HG02588 (cell line): ENCODE measurements around the gene EFNB2.

ENCODE experiments used
- ATAC-seq: cut with Tn5 transposase; IDR thresholded peaks from one replicate; pipeline ENCODE4 v1.9.1; 2021; ENCODE audit warnings: mild to moderate bottlenecking, moderate library complexity; ENCODE audit not compliant: unreplicated experiment

Gene EFNB2

DNA sequence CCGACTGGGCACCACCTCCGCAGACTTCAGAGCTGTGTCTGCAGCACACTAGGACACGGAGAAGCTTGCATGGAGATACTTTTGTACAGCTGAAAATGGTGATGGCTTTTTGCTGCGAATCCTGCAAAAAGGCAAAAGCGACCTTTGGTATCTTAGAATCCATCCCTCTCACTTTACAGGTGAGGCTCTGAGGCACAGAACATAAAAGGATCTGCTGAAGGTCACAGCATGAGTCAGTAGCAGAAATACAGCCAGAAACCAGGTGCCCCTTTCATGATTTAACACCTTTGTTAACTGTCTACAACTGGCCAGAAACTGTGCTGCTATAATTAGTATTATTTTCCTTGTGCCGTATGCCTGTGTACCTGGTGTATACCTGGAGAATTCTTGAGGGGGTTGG lies 48.3 kb downstream of the EFNB2 start:
- ATAC-seq, result no peak

DNA sequence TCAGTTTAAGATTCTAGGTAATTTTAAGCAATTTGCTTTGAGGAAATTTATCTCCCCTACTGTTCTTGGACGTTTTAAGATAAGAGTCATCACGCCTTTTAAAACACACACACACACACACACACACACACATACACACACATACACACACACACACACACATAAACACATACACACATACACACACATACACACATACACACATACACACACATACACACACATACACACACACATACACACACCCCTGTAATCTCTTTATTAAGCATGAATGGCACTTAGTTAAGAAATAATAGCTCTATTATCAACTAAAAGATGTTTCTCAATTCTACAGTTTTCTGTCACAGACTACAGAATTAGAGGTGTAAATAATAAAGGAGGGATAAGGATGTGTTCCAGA lies 49.2 kb downstream of the EFNB2 start:
- no peak for ATAC-seq

DNA sequence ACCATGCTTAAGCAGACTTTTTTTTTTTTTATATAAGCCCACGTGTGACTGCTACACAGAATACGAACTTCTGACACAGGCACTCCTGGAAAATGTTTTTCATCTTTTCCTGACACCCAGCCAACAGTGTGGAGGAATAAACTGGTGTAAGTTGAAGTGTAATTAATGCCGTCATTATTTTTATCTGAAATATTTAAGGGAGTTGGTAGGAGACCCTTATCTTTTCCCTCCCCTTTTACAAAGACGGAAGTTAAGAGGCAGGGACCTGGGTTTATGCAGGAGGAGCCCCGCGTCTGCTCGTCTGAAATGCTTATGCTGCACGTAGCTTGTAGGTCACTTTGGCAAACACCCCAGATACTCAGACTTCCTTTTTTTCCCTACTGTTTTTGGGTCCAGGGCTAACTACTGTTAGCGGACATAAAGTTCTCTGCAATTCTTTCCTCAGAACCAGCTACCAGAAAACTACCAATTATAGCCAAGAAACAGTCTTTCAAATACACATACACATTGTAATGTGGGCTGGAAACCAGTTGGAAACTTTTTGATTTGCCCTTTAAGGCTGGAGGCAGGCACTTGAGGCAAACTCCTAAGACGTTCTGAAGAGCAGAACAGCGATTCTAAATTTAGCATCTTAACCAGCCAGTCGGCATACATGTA lies 50.8 kb downstream of the EFNB2 start:
- no peak for ATAC-seq

DNA sequence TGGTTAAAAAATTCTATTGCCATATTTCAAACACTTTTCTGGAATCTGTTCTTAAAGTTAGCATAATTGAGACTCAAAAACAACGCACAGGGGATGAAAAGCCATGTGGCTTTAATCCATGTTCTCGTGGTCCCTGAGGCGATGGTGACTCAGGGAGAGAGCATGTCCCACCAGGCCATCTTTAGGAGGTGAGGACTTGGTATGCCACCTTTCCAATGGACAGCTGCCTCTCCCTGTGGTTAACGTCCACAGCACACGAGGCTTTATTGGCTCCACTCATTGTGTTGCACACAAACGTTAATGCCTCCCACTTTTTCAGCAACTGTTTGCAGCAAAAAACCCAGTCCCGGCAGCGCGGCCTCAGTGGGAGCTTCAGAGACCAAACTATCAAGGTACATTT lies 51.4 kb downstream of the EFNB2 start:
- no peak for ATAC-seq

DNA sequence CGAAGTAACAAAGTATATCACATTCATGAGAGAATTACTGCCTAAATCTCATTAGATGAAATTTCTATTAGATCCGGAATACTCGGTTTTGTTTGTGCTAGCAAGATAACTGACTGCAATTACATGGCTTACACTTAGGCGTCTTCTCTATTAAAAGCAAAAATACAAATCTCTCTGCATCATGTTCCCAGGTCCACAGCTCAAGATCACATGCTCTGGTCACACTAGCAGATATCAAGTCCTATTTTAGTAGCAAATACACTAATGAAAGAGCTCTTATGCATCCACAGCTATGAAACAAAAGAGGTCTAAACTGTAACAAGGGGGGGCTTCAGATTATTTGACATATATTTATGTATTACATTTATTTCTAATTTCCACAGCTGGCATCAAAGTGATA lies 53.5 kb downstream of the EFNB2 start:
- ATAC-seq, result no peak

DNA sequence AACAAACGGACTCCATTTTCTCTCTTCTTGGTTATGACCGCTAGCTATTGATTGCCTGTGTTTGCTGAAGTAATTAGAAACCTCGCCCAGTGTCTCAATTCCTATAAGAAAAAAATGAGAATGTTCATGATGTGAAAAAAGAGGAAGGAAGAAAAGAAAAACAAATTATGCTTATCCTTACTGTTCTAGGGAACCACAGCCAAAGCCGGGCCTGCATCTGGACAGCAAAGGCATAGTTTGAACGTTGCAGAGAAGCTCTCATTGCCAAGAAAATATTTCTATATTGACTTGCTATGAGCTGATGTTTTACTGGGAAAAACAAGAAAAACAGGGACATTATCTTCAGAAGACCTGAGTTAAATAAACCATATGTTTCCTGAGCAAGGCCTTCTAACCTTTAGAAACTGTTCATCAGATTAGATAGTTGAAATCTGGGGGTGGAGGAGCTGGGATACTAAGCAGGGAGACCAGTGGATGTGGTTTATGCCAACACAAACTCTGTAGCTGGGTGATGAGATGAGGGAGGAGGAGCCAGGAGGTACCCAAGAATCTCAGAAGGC lies 55.0 kb downstream of the EFNB2 start:
- no peak for ATAC-seq

DNA sequence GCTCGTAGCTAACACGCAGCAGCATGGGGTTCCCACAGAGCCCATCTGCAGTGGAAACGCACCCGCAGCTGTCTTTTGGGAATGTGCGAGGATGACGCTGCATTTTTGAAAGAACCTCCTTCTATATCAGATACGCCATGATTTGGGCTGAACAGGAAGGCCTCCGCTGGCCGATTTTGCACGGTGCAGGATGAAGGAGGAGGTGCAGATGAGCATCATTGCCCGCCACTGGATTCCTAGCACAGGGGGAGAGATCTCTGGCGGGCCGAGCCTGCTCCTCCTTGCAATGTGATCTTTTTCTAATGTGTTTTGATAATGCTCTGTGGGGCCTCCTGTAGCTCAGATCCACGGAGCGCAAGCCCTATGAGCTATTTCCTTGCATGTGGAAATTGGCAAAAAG lies 55.5 kb downstream of the EFNB2 start:
- no peak for ATAC-seq

DNA sequence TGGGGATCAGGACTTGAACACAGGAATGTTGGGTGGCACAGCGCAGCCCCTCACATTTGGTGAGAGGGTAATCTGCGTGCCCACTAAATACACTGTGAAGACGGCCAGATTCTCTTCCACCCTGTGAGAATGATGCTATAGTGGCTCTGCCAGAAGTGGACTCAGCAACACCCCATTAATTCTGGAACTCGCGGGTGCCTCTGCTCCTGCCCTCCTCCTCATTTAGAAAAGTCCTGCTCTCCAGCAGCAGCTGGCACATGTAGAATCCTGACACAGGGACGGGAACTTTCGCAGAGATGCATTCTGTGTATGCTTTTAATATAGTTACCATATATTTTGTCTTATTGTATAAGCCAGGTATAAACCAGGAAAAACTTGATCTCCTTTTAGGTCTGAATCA lies 57.3 kb downstream of the EFNB2 start:
- ATAC-seq, result no peak

DNA sequence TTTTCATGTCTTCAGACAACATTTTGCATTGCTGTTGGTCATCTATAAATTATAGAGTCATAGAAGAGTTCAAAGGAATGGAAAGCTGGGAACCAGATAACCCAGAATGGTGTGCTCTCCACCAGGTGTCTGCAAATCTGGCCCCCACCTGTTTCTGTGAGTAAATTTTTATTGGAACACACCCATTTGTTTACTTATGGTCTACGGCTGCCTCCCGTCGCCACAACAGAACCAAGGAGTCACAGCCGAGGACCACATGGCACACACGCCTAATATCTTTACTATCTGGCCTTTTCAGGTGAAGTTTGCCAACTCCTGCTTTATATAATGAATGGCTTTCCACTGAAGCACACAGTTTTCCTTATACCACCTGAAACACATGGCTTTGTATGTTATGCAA lies 58.2 kb downstream of the EFNB2 start:
- no peak for ATAC-seq

DNA sequence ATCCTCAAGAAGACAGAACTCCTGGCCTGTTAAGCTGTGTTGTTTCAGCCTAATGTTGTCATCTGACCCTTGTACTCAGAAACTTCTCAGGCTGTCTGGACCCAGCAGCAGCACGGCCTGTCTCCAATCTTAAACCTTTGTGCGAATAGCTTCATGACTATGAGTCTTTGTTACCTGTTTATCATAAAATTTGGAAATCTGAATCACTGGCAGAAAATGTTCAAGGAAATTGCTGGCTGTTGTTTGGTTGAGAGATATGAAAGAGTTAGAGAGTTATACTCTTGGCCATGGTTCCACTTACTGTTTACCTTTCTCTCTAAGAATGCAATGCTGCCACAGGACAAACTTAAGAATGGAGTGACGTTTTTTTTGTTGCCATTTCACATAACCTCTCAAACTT lies 59.6 kb downstream of the EFNB2 start:
- ATAC-seq, result no peak

DNA sequence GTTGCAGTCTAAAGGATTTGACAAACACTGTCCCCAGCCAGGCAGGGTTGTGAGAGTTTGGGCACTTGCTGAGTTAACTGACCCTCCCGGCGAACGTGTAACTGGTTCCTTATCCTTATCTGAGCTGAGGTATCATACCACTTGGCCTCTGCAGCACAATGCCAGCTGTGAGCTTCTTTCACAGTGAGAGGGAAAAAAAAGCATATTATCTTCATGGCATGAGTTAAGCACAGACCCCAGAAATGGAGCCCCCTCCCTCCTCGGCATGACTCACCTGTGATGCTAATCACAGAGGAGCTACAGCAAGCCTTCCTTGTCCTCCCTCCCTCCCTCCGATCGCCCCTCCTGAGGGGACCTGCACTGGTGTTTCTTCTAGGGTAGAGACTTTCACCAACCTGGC lies 60.5 kb downstream of the EFNB2 start:
- no peak for ATAC-seq

DNA sequence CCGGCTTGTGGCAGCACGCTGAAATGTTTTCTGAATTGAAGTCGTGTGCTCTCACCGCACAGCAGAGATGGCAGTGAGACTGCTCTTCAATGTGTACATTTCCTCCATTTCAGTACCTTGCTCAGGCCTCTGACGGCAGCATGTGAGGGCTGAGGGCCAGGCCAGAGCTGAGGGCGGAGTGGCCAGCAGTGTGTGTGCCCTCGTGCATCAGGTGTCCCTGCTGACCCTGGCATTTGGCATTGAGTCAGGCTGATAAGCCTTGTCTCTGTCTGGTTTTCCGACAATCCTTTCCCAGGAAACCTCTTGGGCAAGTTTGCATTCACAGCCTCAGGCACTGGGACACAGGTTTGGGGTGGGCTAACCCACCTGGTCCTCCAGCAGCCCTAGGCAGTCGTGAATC lies 62.3 kb downstream of the EFNB2 start:
- ATAC-seq, result no peak

DNA sequence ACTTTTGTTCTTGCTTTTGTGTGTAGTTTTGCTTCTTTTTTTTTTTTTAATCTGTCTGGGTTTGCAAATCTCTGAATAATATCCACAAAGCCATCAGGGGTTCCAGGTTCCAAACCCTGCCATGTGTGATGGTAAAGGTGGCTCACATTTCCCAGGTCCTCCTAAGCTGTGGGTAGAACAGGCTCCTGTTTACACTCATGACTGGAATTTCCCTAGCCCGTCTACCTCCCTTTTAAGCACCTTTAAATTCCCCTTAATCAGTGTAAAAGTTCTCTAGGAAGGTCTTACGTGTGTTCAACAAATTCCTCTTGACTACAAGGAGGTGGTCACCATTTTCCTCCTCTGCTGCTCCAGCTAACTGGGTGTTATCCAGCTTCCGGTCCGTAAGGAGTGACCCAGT lies 62.8 kb downstream of the EFNB2 start:
- no peak for ATAC-seq

DNA sequence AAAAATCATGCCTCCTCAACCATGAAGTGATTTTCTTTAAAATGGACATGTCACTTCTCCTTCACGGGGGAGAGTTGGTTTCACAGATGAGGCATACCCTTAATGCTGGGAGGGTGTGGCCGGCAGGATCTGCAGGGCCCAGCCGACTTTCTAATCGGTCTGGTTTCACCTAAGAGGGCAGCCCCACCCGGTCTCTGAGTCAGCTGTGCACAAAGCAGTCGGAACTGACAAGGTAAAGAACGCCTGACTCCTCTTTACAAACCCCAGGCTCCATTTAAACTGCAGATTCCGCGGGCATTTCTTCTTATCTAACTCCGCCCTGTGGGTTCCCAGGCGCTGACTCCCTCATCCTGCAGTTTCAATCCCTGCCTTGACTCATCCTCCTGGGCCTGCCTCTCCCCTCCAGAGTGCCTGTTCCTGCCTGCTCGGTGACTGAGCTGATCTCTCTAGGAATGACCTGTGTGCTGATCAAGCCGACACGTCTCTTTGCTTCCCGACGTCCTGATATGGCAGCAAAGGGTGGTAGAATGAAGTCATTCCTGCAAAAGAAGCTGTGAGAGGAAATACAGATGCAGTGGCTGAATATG lies 63.4 kb downstream of the EFNB2 start:
- no peak for ATAC-seq

DNA sequence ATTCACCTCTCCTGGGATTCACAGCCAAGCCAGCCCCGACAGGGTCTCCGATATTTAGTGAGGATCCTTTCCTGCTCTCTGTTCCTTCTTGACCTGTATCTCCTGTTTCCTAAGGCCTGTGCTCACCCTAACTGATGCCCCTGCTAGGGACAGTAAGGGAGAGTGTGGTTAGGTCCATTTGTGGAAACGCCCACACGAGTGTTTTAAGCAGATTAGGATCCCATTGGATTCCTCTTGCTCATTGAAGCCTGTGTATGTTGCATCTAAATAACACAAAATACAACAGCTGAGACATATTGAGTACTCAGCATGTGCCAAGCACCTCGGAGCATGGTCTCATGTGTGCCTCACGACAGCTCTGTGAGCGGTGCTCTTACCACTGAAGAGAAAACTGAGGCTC lies 64.9 kb downstream of the EFNB2 start:
- ATAC-seq, result no peak

DNA sequence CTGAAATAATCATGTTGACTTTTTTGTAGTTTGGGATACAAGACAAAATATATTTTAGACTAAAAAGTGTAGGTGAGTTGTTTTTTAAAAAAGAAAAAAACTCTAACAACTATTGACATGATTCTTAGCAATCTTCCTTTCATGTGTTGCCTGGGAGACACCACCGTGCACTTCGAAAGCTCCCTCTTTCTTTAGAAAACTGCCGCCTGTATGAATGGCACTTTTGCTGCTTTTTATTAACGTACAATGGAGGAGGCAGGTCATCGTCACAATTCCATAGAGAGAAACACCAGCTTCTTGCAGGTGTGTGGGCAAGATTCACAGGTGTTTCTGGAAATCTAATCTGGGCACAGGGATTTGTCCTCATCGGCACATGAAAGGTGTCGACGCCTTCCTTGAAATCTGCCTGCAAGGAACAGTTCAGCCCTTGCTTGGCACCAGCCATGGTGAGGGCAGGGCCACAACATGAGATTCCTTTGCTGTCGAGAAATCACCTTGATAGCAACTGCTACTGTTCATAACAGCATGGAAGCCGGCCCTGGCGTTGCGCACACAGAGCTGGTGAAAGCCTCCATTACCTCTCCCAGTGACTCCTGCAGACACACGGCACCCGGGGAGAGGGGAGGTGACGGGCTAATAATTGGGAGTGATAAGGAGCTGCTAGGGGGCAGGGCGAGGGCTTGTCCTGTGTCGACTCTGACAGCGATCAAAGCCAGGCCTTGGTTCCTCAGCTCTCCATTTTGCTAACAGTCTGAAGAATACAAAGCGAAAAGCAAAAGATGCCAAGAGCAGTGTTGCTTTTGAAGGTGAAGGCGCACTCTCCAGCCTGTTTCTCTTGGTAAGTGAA lies 66.5 kb downstream of the EFNB2 start:
- no peak for ATAC-seq

DNA sequence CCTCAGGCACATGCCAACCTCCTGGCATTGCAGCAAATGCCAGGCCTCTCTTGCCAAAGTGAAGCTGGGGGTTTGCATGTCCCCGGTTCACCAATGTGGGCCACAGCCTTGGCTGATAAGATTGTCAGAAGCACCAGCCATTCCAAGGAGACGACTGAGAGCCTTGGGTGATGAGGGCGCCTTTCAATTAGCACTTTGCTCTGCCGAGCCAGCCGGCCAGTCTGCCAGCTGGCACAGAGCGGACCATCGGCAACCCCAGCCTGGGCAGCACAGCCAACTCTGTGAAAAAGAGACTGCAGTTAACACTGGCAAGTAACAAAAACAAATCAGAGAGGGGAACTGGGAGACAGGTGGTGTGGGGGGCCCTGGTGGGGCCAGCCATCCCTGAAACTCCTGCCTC lies 67.3 kb downstream of the EFNB2 start:
- no peak for ATAC-seq

DNA sequence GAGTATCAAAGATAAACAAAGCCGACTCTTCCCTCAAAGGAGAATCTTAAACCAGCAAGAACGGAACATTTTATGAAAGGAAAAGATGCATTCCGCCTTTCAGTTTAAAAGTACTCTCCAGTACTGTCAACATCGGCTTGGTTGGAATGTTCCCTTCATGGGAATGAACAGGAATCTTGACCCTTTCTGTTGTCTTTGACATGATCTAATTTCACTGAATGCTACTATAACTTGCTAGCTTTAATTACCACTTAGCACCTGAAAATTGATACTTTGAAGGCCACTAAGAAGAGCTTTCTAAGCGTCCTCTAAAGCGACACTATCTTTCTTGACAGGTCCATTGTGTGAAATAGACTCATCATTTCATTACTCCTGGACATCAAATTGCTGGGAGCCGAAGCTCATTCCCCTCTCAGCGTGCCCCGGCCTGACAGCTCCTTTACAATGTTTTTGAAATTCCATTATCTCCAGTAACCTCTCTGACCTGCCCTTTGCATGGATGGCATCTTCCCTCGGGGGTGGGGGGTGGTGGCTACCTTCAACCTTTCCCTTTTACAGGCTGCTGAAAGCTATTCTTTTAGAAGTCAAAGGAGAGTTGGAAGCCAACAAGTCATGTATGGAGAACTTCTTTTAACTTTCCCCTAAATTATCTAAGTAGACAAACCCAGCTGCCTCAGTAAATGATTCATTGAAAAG lies 67.9 kb downstream of the EFNB2 start:
- no peak for ATAC-seq

DNA sequence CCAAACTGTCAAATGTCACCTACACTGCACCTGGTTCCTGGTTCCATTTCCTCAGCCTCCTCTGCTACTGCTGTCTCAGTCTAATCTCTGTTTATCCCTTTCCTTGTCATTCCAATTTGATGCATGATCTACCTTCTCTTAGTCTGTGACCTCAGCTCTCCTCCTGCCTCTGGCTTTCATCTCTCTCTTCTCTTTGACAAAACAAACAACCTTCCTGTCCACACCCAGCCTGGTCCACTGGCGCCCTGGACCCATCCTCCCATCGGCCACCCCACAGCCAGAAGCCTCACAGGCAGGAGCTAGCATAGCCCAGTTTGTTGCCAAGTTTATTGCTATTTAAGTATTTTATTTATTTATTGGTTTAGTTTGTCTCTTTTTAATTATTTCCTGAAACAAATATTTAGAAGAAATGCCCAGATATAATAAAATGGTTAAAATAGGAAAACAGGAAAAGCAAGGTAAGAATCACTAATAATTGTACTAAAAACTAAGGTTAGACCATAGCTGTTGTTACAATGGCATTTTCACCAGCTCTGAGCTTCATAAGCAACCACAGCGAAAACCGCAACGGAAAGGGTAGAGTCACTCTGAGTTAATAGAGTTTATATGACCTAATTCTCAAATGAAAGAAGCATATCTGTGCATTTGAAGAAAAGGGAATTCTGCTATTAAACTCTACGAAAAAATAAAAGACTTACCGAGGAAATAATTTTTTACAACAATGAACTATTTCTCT lies 68.6 kb downstream of the EFNB2 start:
- ATAC-seq, result no peak

DNA sequence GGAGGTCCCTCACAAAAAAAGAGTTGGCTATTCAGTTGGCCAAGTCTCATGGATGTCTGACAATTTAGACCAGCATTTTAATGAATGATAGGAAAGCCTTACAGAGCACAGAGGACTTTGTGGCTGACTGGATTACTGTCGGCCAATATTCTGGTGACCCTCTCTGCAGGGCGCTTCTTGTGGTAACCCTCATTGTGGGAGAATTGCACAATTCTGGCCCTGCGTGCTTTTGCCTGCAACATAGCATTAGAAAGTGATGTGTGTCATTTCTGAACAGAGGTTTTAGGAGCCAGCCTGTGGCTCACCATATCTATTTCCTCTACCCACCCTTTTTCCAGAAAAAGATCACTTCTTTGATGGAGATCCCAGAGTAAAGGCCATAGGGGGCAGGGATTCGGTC lies 71.4 kb downstream of the EFNB2 start:
- no peak for ATAC-seq

DNA sequence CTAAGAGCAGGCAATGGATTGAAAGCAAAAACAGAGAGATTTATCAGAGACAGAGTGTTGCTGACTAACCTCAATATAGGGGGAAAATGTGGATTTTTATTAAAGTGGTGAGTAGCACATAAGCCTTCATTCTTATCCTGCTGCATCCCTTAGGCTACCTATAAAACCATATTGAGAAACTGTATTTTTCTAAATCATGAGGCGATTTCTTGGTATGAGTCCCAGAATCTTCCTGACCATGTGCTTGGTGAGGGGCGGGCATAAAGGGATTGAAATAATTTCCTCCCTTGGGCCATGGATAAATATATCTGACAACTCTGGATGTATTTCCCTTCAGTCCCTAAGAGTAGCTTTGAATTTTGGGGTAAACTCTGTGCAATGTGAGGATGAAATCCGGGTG lies 72.8 kb downstream of the EFNB2 start:
- ATAC-seq, result no peak
